Right renal pelvis (tissue), 4 donors: Measurements from ENCODE around the gene COL25A1. TPM values are rescaled to one million over a fixed set of nuclear protein-coding genes. Genes with fewer than 3 reads are reported as not detected.
"Not testable (repeated sequence)": the region's sequence is repeated elsewhere in the genome, so short reads cannot be mapped to it uniquely, and the experiment has no call there.

ENCODE experiments used
- DNase-seq, 4 donors: peaks; one replicate each; pipeline ENCODE4 v3.0.0-alpha.2; 2013; ENCODE audit warnings: low read depth in 4 of 4, low spot score in 3 of 4, missing footprints in 1 of 4
- polyA plus RNA-seq, 4 donors: library from polyadenylated mRNA; unstranded; fragments of 120-200 nt; gene quantifications; one replicate each; pipeline ENCODE4 v1.2.1, GENCODE V29; 2013; ENCODE audit not compliant: insufficient read length in 4 of 4

The COL25A1 gene
- polyA plus RNA-seq, 4 donors: 11.9 to 23.9 (median 17.1) TPM

DNA sequence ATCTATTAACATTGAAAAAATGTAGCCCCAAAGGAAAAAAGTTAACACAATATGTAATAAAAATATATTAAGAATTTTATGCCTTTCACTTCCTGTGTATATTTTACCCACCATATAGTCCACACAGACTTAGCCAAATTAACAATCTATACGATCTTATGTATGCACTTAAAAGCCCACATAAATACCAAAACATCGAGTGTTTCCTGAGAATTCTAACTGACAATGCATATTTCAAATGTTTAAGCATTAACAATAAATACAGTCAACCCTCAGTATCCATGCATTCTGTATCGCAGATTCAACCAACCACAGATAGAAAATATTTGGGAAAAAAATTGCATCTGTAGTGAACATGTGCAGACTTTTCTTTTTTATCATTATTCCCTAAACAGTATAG is 226.8 kb downstream of the COL25A1 start:
- DNase-seq: no peak

DNA sequence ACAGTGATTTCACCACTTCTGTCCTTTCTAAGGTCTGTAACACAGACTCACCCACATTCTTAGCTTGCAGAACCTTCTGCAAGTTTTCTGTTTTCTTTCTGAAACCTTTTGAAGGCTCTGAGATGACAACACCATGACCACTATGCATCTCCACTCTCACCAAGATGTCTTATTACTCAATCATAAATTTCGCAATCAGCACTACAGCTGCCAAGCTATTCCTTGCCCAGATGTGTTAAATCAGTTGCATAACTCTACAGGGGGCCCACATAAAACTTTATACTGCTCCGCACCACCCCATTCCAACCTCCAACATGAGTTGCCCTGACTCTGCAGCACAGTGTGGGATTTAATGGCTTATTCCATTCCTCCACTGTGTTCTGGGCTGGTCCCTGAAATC is 229.9 kb downstream of the COL25A1 start:
- no peak for DNase-seq

DNA sequence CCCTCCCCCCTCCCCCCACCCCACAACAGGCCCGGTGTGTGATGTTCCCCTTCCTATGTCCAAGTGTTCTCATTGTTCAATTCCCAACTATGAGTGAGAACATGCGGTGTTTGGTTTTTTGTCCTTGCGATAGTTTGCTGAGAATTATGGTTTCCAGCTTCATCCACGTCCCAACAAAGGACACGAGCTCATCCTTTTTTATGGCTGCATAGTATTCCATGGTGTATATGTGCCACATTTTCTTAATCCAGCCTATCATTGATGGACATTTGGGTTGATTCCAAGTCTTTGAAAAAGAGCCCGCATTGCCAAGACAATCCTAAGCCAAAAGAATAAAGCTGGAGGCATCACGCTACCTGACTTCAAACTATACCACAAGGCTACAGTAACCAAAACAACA is 231.8 kb downstream of the COL25A1 start:
- not testable (repeated sequence) for DNase-seq

DNA sequence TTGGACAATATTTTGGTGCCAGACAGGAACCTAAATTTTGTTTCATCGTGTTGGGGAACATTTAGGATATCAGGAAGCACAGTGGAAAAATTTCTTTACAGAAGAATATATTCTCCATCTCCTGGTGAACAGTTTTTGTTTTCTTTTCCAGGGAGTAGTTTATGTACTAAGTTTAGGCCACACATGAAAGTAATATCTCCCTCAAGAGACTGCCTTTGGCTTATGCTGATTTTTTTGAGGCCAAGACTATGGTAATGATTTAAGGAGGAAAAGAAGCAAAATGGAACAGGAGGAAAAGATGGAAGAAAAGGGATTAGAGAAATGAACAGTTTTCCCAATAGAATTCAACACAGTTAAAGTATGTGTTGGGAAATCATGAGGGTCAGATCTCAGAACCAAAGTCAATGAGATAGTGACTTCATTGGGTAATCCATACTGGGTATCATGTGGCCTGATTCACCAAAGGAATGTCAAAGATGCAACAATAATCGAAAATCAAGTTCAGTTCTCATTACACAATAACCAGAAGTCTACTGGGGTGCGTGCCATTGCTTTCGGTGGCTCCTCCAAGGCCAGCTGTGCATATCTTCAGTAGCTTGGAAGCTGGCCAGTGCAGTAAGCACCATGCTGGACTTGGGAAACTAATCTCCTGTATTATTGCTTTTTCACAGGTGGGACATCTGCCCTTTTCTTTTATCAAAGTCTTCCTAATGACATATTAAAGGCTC is 234.8 kb downstream of the COL25A1 start:
- no peak for DNase-seq

DNA sequence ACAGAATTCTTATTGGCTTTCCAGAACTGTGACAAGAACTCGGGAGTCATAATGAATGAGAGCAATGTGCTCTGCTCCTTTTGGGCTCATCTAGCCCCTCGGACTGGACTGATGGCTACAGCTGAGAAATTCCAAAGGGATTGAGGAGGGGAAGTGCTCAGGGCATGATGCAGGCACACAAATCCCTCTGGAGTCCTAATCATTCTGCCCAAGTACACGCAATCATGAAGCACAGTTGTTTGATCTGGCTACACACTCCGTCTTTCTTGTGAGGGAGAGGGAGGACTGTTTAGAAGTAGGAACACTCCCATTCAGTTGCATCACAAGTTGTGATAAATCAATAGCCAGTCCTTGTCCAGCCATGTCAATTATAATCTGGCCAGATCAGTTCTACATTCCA is 237.5 kb downstream of the COL25A1 start:
- no peak for DNase-seq

DNA sequence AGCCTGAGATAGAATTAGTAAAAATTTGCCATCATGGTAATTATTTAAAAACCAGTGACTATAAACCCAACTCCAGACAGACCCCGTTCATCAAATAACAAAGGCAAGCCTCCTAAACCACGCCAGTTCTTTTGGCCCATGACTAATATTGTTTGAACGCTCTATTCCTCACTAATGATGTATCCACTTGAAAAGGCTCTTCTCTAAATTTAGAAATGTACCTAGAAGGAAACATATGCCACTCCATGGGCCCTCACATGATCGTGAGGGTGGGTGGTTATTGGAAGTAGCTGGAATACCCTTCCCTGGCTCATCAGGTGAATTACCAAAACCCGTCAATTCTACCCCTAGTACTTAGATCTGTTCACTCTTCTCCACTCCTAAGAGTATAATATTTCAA is 249.2 kb downstream of the COL25A1 start:
- DNase-seq: no peak

DNA sequence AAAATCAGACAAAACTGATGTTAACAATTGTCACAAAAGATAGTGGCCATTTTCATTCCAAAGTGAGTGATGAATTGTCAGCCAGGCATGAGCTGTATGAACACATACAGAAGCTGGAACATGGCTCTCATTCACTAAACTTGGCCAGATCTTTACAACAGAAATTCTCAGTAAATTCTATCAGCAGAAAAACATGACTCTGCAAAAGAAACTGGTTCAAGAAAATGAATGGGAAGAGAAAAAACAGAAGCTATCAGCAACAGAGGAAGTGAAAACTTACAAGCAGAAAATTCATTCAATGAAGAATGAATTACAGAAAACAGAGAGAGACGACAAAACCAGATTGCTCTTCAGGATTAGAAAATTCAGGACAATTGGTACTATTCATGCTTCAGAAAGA is 249.6 kb downstream of the COL25A1 start:
- DNase-seq: no peak

DNA sequence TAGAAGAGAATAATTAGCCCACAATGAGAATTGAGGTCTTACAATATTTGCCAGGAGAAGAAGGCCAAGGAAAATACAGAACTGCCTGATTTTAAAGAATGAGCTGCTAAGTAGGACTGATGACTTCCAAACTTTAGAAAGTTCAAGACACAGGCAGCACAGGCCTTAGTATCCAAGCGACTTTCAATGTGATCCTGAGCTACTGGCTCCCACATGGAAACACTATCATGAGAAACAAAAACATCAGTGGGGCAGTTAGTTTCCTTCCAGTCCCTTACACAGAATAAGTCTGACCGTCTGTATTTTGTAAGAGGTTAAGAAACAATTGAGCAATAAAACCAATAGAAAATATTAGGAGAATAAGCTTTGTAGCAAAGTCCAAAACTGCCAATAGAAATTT is 251.4 kb downstream of the COL25A1 start:
- no peak for DNase-seq

DNA sequence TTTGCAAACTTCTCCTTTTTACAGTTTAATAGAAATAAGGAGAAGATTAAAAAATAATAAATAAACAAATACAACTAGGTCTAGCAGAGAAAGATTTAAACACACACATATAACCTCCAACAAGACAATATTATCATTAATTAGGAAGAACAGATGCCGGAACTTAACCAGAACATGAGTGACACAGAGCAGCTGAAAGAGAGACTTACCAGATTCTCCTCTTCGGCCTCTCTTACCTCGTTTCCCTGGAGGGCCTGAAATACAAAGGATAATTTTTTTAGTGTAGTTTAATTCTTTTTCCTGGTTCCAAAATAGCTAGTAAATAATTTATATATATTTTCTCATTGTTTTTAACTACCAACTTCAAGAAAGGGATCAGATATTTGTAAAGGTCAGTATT is 252.5 kb downstream of the COL25A1 start:
- no peak for DNase-seq

DNA sequence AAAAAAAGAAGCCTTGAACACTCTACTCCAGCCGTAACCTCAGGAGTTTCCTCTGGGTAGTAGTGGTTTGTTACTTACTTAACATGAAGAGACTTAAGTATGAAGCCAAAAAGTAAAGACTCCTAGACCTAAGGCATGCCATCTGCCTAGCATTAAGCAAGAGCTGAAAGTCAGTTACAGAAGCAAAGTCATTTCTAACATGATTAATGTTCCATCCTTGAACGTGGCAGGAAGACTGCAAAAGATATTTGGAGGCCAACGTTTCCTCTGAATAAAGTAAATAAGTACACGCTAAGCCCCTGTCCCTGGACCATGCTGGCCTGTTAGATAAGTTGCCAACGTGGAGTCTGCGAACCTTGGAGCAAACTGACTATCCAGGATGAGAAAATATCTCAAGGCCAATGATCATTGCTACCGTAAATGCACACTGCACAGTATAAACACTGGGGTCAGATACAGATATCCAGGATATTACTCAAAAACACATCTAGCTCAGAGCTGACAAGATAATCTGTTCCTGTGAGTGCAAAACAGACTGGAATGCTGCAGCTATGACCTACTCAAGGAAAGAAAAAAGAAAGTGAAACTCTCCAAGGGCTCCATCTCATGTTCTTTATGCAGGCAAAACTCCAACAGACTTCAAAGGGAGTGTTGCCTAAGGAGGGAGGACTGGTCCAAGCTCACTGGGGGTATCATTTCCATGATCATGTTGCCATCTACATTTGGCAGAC is 255.8 kb downstream of the COL25A1 start:
- DNase-seq: no peak

DNA sequence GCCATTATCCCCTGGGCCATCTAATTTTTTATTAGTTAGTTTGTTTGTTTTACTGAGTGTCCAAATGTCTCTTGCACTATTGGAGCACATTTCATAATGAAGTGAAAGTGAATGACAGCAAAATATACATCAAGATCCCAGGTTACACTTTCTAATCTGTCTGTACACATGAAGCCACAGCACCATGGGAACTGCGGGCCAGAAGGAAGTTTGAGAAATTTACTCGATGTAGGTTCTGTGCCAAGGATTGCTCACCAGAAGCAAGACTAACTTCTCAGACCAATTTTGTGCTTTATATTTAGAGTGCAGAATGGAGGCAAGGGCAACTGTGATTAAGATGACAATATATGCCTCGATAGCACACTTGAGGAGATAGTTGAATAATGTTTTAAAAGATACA is 258.0 kb downstream of the COL25A1 start:
- no peak for DNase-seq

DNA sequence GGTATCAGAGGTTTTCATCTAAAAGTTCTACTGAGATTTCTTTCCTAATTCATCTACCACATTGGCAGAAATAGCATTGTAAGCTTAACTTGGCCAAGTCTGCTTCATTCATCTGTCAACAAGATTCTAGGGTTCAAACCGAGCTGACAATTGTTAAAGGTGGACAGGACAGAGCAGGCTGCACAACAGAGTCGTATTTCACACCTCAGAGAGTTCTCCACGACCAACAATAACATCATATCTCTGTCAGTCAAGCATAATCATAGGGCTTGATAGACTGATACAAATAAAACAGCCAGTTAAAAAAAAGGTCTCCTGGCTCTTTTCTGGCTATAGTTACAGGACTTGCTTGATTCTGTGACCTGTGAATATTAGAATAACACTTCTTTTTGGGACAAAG is 259.2 kb downstream of the COL25A1 start:
- no peak for DNase-seq

DNA sequence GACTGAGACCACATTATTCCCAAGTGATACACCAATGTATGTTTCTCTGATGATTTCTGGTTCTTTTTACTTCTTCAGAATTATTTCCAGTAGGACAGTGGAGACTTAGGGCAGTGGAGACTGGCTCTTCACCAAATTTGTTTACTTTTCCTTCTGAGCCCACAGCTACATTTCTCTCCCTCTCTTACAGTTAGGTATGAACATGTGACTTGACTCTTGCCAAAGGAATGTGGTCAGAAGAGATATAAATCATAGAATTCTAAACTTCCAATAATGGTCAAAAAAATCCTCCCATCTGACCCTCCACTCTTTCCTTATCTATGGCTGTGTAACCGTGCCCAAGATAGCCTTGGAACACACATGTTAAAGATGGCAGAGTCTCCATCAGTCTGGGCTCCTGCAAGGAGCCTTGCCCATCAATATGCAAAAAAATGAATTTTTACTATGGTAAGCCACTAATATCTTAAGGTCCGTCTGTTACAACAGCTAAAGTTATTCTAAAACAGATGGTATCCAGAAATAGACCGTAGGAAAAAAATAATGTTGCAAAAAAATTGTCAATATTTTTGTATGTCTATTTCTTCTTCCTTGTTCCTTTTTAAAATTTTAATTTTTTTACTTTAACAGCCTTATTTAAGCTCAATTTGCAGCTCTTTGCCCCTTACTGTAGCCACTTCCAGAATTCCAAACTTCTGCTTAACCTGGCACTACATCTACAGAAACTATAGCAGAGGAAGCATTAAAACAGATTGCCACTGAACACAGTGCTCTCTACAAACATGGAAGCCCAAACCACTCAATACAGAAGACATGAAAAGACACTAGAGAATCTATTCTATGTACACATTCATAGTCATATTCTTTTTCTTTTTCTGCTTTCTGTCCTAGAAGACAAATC is 260.7 kb downstream of the COL25A1 start:
- no peak for DNase-seq

DNA sequence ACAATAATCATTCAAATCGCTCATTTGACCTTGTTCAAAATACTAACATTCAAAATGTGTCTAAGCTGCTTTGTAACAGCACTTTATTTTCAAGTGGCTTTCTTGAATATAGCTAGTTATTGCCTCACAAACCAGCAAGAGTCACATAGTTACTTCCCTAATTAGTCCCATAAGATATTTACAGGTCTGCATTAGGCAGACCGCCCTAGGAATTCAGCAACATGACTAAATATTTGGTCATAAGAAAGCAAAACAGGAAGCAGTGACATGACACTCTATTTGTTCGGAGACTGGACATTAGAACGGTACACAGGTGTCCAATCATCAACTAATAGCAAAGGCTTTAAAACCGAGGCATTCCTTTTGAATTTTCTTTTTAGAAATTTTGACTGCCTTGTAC is 262.0 kb downstream of the COL25A1 start:
- no peak for DNase-seq

DNA sequence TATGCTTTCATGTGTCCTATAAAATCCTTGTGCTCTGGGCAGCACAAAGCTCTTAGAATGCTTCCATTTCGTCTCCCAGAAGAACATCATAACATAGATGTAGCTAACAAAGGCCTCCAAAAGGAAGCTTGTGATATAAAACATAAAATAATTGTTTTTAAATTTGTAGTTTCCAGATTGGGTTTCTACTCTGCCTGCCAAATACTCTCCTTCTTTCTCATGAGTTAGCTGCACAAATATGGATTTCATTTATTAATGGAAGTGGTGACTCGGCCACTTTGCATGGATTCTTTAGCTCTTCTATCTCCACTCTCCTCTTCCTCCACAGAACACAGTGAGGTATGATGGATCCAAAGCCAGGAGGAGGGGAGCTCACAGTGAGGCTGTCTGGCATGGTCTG is 265.4 kb downstream of the COL25A1 start:
- no peak for DNase-seq

DNA sequence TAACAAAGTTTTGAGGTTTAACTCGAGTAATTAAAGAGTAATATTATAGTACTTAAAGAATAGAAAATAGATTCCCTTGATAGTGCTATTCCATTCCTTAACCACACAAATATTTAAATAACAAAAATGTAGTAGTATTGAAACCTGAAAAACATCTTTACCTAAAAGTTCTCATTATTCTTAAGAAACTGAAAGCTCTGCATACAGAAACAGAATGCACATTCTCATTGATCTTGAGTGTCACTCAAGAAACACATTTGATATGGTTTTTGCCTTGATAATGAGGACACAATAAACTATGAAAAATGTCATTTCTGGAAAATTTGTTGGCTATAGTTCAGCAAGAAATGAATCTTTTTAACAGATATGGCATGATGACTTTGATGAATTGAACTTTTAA is 268.5 kb downstream of the COL25A1 start:
- no peak for DNase-seq

DNA sequence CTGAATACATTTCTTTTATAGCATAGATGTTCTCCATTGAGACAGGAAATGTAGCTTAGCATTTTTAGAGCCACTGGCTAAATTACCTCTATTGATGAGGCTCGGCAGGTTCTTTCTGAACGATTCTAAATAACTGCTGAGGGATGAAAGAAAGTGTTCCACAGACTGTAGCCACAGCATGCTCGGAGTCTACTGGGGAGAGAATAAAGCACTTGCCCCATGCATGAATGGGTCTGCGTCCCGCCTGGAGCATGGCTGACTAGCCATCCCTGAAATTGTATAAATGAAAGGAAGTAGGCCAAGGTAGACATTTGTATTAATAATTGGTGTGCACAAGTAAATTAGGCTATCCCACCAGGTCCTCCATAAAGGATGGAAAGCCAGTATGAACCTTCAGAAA is 269.8 kb downstream of the COL25A1 start:
- DNase-seq: no peak

DNA sequence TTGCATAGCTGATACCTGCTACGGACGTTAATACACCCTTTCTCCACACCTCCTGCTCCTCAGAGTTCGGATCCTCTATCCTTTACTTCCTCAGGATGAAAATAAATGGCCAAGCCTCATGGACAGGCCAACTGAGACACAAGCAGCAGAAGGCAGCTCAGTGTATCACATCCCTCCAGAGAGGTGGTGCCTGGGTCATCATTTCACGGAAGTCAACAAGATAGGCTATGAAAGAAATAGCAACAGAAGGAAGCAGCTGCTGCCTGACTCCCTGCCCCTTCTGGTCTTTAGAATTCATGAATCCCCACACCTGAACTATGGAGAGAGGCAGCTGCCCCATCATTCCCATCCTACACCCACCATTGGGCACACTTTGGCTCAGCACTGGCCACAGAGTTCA is 272.5 kb downstream of the COL25A1 start:
- no peak for DNase-seq

DNA sequence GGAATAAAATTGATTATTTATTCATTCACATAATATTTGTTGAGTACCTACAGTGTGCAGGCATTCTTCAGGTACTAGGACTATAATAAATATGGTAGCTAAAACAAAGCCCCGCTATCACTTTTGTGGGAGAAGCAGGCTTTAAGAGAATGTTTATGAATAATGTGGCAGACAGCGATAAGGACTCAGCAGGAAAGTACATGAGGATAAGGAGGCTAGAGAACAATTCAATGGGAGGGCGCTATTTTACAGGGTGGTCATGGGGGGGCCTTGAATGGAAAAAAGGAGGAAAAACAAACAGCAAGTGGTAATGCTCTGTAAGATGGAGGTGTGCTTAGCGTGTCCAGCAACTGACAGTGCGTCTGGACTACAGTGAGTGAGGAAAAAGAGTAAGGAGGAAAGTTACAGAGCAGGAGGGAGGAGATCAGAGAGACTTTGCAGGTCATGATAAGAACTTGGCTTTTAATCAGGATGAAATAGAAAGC is 275.4 kb downstream of the COL25A1 start:
- DNase-seq: no peak

DNA sequence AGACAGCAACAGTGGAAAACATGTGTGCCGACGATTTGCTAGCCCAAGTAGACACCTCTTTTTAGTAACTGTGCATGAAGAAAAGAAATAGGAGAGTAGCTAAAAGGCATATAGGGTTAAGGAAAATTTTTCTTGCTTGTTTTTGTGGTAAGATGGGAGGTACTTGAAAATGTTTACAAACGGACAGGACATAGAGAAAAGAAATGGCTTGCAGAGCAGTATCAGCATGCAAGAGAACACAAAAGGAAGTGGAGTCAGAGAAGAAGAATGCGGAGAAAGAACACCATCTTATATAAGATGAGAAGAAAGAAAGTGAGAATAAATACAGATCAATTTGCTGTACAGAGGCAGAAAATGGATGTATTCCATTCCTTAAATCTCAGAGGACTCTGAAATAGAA is 275.9 kb downstream of the COL25A1 start:
- no peak for DNase-seq

DNA sequence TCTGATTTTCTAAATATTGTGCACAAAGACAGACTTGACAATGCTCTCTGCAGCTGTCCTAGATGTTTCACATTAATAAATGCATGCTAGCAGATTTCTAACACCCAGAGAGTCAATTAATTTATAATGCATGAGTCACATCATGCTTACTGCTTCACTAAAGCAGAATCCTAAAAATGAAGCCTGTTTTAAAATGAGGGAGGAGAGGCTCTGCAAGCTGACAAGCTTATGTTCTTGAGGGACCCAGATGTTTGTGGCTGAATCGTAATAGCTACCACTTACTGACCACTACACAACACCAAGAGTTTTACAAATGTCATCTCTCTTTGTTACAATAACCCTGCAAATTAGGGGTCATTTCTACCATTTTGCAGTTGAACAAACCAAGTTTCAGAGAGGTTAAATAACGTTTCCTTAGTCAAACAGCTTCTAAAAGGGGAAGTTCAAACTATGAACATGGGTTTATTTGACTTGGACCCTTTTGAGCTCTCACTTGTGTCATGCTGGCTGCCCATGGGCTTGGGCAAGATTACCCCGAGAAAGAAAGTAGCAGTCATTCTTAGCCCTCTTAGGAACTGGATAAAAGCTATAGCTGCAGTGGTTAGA is 276.9 kb downstream of the COL25A1 start:
- DNase-seq: no peak
